Limb (tissue), 2 donors: ENCODE data around the gene PAM.

ENCODE experiments used
- DNase-seq, 2 donors: peaks; one replicate each; pipeline ENCODE4 v3.0.0-alpha.2; 2016; ENCODE audit errors: extremely low spot score in 2 of 2

The PAM gene

GRCh38 chr5:102754767-102755431 lies at the start of gene PAM:
TSS of gene PAM (plus strand) at chr5:102755305. CDS start at chr5:102866196, 110,891 bp downstream.
- peak; percentile 70 to 87 for DNase-seq

GRCh38 chr5:102711525-102712385 lies 43.4 kb upstream of the PAM start:
- no peak for DNase-seq

- DNase-seq: no peak
Observed at GRCh38 chr5:102713278-102713677, 41.8 kb upstream of the PAM start.

GRCh38 chr5:102713682-102714231 lies 41.3 kb upstream of the PAM start:
- no peak for DNase-seq

- DNase-seq: no peak
Observed at GRCh38 chr5:102715082-102715807, 39.9 kb upstream of the PAM start.

GRCh38 chr5:102716017-102716416 lies 39.1 kb upstream of the PAM start:
- no peak for DNase-seq

- no peak for DNase-seq
Observed at GRCh38 chr5:102718819-102719218, 36.3 kb upstream of the PAM start.

- DNase-seq: no peak
Observed at GRCh38 chr5:102719886-102720285, 35.2 kb upstream of the PAM start.

GRCh38 chr5:102720969-102721368 lies 34.1 kb upstream of the PAM start:
- no peak for DNase-seq

- no peak for DNase-seq
Observed at GRCh38 chr5:102722931-102723330, 32.2 kb upstream of the PAM start.

- DNase-seq: no peak
Observed at GRCh38 chr5:102731693-102732092, 23.4 kb upstream of the PAM start.

- no peak for DNase-seq
Observed at GRCh38 chr5:102733534-102733933, 21.6 kb upstream of the PAM start.

GRCh38 chr5:102737161-102737560 lies 17.9 kb upstream of the PAM start:
- DNase-seq: no peak

- DNase-seq: no peak
Observed at GRCh38 chr5:102737805-102738469, 17.2 kb upstream of the PAM start.

GRCh38 chr5:102740515-102740914 lies 14.6 kb upstream of the PAM start:
- no peak for DNase-seq

GRCh38 chr5:102742215-102742614 lies 12.9 kb upstream of the PAM start:
- DNase-seq: no peak

- no peak for DNase-seq
Observed at GRCh38 chr5:102743900-102744299, 11.2 kb upstream of the PAM start.

- no peak for DNase-seq
Observed at GRCh38 chr5:102747386-102748166, 7.5 kb upstream of the PAM start.

- no peak for DNase-seq
Observed at GRCh38 chr5:102749416-102750030, 5.6 kb upstream of the PAM start.
